Pancreas (tissue), 10 donors: ENCODE measurements around the gene GPANK1. TPM values are rescaled to one million over a fixed set of nuclear protein-coding genes. Genes with fewer than 3 reads are reported as not detected.

Experiments used
- ATAC-seq, 4 donors: fragments of 200-7000 bp; cut with Tn5 transposase; one replicate each; pipeline versions ENCODE4 v1.8.0 to v1.9.1; 2020; ENCODE audit warnings: mild to moderate bottlenecking in 4 of 4, moderate library complexity in 4 of 4
- DNase-seq, 6 donors: peaks; one replicate each; pipeline ENCODE4 v3.0.0-alpha.2; 2020
- FAIRE-seq: peaks from 2 replicates; lab custom pipeline; 2012; peaks lifted over from hg19 to GRCh38; lab: Jason Lieb, UNC
- H3K27ac ChIP-seq, 4 donors: fragments of 200-600 bp; sonication (generic); 1 replicate in 3 of 4; 2 replicates in 1 of 4; pipeline versions ENCODE4 v1.5.0 to v1.8.0; 2020
- H3K27me3 ChIP-seq, 4 donors: fragments of 200-600 bp; one replicate each; pipeline ENCODE4 v1.8.0; 2021
- H3K36me3 ChIP-seq, 3 donors: fragments of 200-600 bp; sonication (generic) in 1 of 3; one replicate each; pipeline versions ENCODE4 v1.5.0 to v1.8.0; 2020 to 2021
- H3K4me1 ChIP-seq, 3 donors: fragments of 200-600 bp; one replicate each; pipeline ENCODE4 v1.8.0; 2021
- H3K4me3 ChIP-seq, 4 donors: fragments of 200-600 bp; sonication (generic) in 2 of 4; one replicate each; pipeline versions ENCODE4 v1.5.0 to v1.8.0; 2020 to 2021
- H3K9me3 ChIP-seq, 4 donors: fragments of 200-600 bp; one replicate each; pipeline ENCODE4 v1.8.0; 2021
- CTCF ChIP-seq, 4 donors: fragments of 200-600 bp; sonication (generic) in 3 of 4; IDR thresholded peaks; one replicate each; pipeline versions ENCODE4 v1.5.0 to v1.8.0; 2021; ENCODE audit warnings: antibody characterized with exemption in 4 of 4
- WGBS, 2 donors: extraction: QIAGEN DNeasy Blood & Tissue Kit; methylation state at CpG; one replicate each; pipeline ENCODE4 v1.1.7; 2013; 5-methylcytosine and 5-hydroxymethylcytosine counted together
- intact Hi-C, 3 donors: fragments of 100-400 bp; cut with DNase I; formaldehyde crosslinking; loops; one replicate each; pipeline versions ENCODE4 v1.11.1 to v1.14.2; 2022
- polyA plus RNA-seq, 2 donors: library from polyadenylated mRNA; stranded (reverse); fragments of 200-250 nt; gene quantifications; one replicate each; pipeline ENCODE4 v1.2.3, GENCODE V29; 2013
- total RNA-seq, 6 donors: library from RNA; stranded (reverse); fragmentation: NEBNext Ultra II Directional in 4 of 6; extraction: Animal tissue kit (Norgen Biotek cat#: 25700) in 4 of 6; gene quantifications; one replicate each; pipeline versions ENCODE4 v1.2.1 to v1.2.4, GENCODE V29; 2021 to 2023
- donor health status: healthy with polysubstance abuse.
- donor health status: DM: no; HTN: no; CAD: no; lungs with moderate emphysema.
- donor health status: DM: no; HTN: no; CAD: no.
- donor health status: control.
- donor health status: control.
- donor health status: Bipolar disorder and iron deficiency.
- donor health status: DM: yes; HTN: yes; CAD: no.
- donor health status: DM: no; HTN: no; CAD: no.
- donor health status: DM: no; HTN: no; CAD: no.
- donor health status: DM: yes; HTN: yes; CAD: no.

GPANK1 gene
- total and polyA plus RNA-seq, 8 donors: 5.5 to 11.6 (median 7.0) TPM

GRCh38 chr6:31636698-31637596, 27.9 kb downstream of the GPANK1 start:
- intact Hi-C loops: no loop called here
- FAIRE-seq: no peak
- Histone ChIP-seq H3K36me3 (peaks cover 11 to 77% (median 47%) of the 10 kb centered on the region in 3 donors), H3K9me3 (no peaks in the 10 kb centered on the region), H3K27ac (no peak overlapping the region), H3K27me3 (no peaks in the 10 kb centered on the region), H3K4me3 (no peak overlapping the region), H3K4me1 (no peaks in the 10 kb centered on the region)
- peak in 1 of 4 donors; percentile 7 for ATAC-seq
- no peak for TF ChIP-seq CTCF (IDR thresholded peaks at IDR 0.05)
- DNase-seq: no peak
- 85 to 86% methylated on average over 27 of the region's 27 CpGs for WGBS, 2 donors

GRCh38 chr6:31634969-31635575, 29.7 kb downstream of the GPANK1 start:
- FAIRE-seq: no peak

GRCh38 chr6:31634131-31634530, 30.7 kb downstream of the GPANK1 start:
- Histone ChIP-seq H3K9me3 (no peaks in the 10 kb centered on the region), H3K27ac (no peak overlapping the region), H3K4me3 (no peak overlapping the region), H3K4me1 (no peaks in the 10 kb centered on the region), H3K27me3 (no peaks in the 10 kb centered on the region), H3K36me3 (peaks cover 9 to 77% (median 57%) of the 10 kb centered on the region in 3 donors)
- ATAC-seq: no peak
- no peak for FAIRE-seq
- intact Hi-C loops: no loop called here
- WGBS, 2 donors: 91 to 92% methylated on average over 3 of the region's 3 CpGs
- DNase-seq: no peak
- TF ChIP-seq CTCF (IDR thresholded peaks at IDR 0.05): no peak

More at GRCh38 chr6:31634969-31635575, 29.7 kb downstream of the GPANK1 start:
- Histone ChIP-seq H3K27ac (no peak overlapping the region), H3K27me3 (no peaks in the 10 kb centered on the region), H3K4me1 (no peaks in the 10 kb centered on the region), H3K9me3 (no peaks in the 10 kb centered on the region), H3K4me3 (no peak overlapping the region), H3K36me3 (peaks cover 6 to 77% (median 49%) of the 10 kb centered on the region in 3 donors)
- no peak for TF ChIP-seq CTCF (IDR thresholded peaks at IDR 0.05)
- DNase-seq (no peak), ATAC-seq (no peak)
- 82 to 87% methylated on average over 11 of the region's 11 CpGs for WGBS, 2 donors
- intact Hi-C loops: no loop called here

- Histone ChIP-seq H3K4me3 (no peak overlapping the region), H3K27me3 (no peaks in the 10 kb centered on the region), H3K36me3 (peaks cover 9 to 78% (median 62%) of the 10 kb centered on the region in 3 donors), H3K4me1 (no peaks in the 10 kb centered on the region), H3K27ac (no peak overlapping the region), H3K9me3 (no peaks in the 10 kb centered on the region)
- DNase-seq: no peak
- no peak for TF ChIP-seq CTCF (IDR thresholded peaks at IDR 0.05)
- no peak for ATAC-seq
- 93 to 95% methylated on average over 7 of the region's 7 CpGs for WGBS, 2 donors
- intact Hi-C loops: no loop called here
- FAIRE-seq: no peak
These were observed 31.4 kb downstream of the GPANK1 start for GRCh38 chr6:31633447-31633846.
